K562 (cell line): ENCODE results near the gene SOHLH1. TPM values are rescaled to one million over a fixed set of nuclear protein-coding genes. Genes with fewer than 3 reads are reported as not detected.
A peak's percentile ranks its signal among the peaks of the same experiment; 100 is the strongest.

Source experiments
- ATAC-seq: fragments of 200-7000 bp; cut with Tn5 transposase; 3 replicates; pipeline ENCODE4 v1.9.1; 2020; ENCODE audit warnings: moderate library complexity
- BruUV-seq: library from RNA; stranded (reverse); fragments of 400-500 nt; replicated peaks from 2 replicates; lab custom pipeline; 2021; lab: Mats Ljungman, UMichigan
- CTCF ChIA-PET: fragments of 300-600 bp; formaldehyde crosslinking; extraction: SDS; loops from one replicate; lab custom pipeline; 2021; ENCODE audit warnings: low intra/inter-chr PET ratio; lab: Yijun Ruan, JAX
- POLR2A ChIA-PET: fragments of 300-600, 350-650 bp; sonication (Branson Sonifier 250); formaldehyde crosslinking; extraction: SDS; loops from one replicate; lab custom pipeline; 2021; ENCODE audit warnings: antibody characterized with exemption, inconsistent platforms; lab: Yijun Ruan, JAX
- DNase-seq, 4 experiments: peaks; one replicate each; pipeline versions ENCODE4 v3.0.0 to v3.0.0-alpha.2; 2011 to 2018; ENCODE audit warnings: low spot score in 3 of 4, mixed read lengths in 3 of 4; ENCODE audit errors: extremely low read depth in 1 of 4
- FAIRE-seq: peaks from 2 replicates; lab custom pipeline; 2011; peaks lifted over from hg19 to GRCh38; lab: Jason Lieb, UNC
- H2AFZ ChIP-seq: 2 replicates; pipeline ENCODE4 v1.6.0; 2011; ENCODE audit warnings: low read depth, low read length, control low read depth, inconsistent platforms
- H3K27ac ChIP-seq: fragments of 200-600 bp; 3 replicates; pipeline ENCODE4 v1.8.0; 2011; ENCODE audit warnings: low read depth, mild to moderate bottlenecking, control low read depth, inconsistent platforms, low read length, moderate library complexity, mixed read lengths; ENCODE audit errors: extremely low read depth
- H3K27me3 ChIP-seq, 2 experiments: fragments of 300-600 bp in 1 of 2; 2 replicates in 1 of 2; 3 replicates in 1 of 2; pipeline versions ENCODE4 v1.6.0 to v1.8.0; 2011; ENCODE audit warnings: inconsistent platforms in 2 of 2, low read length in 2 of 2, mild to moderate bottlenecking in 1 of 2, mixed read lengths in 1 of 2, moderate library complexity in 1 of 2; ENCODE audit not compliant: control insufficient read depth in 2 of 2, insufficient read depth in 2 of 2
- H3K36me3 ChIP-seq: fragments of 300-600 bp; 3 replicates; pipeline ENCODE4 v1.8.0; 2011; ENCODE audit warnings: mild to moderate bottlenecking, low read length, inconsistent platforms; ENCODE audit not compliant: control insufficient read depth, insufficient read depth
- H3K4me1 ChIP-seq, 2 experiments: fragments of 200-600 bp in 1 of 2; replicated peaks in 1 of 2; 2 replicates in 1 of 2; 3 replicates in 1 of 2; pipeline versions ENCODE4 v1.5.1 to v1.8.0; 2011; ENCODE audit warnings: inconsistent platforms in 2 of 2, low read length in 2 of 2, mild to moderate bottlenecking in 1 of 2, mixed read lengths in 1 of 2, moderate library complexity in 1 of 2; ENCODE audit not compliant: control insufficient read depth in 2 of 2, insufficient read depth in 2 of 2
- H3K4me2 ChIP-seq: 2 replicates; pipeline ENCODE4 v1.6.1; 2011; ENCODE audit warnings: low read length, control low read depth, inconsistent platforms, mixed read lengths; ENCODE audit not compliant: insufficient read depth
- H3K4me3 ChIP-seq: fragments of 200-600 bp; sonication (generic), shearing (Covaris generic); 2 replicates; pipeline ENCODE4 v1.5.1; 2016; ENCODE audit warnings: control low read depth, inconsistent platforms
- H3K79me2 ChIP-seq: fragments of 200-600 bp; 3 replicates; pipeline ENCODE4 v1.8.0; 2011; ENCODE audit warnings: low read length, inconsistent platforms; ENCODE audit not compliant: control insufficient read depth, insufficient read depth
- H3K9ac ChIP-seq, 2 experiments: 2 replicates each; pipeline versions ENCODE4 v1.6.0 to v1.6.1; 2011; ENCODE audit warnings: low read depth in 2 of 2, low read length in 2 of 2, control low read depth in 1 of 2, inconsistent platforms in 1 of 2, mild to moderate bottlenecking in 1 of 2, mixed read lengths in 1 of 2; ENCODE audit not compliant: insufficient read depth in 1 of 2
- H3K9me1 ChIP-seq: one replicate; pipeline ENCODE4 v1.6.0; 2011; ENCODE audit warnings: inconsistent platforms, mild to moderate bottlenecking, low read length, moderate library complexity; ENCODE audit not compliant: control insufficient read depth, insufficient read depth
- H3K9me3 ChIP-seq: replicated peaks from 2 replicates; pipeline ENCODE4 v1.5.1; 2011; ENCODE audit warnings: low read depth, low read length, inconsistent platforms; ENCODE audit not compliant: control insufficient read depth, insufficient read depth
- H4K20me1 ChIP-seq: replicated peaks from 2 replicates; pipeline ENCODE4 v1.6.1; 2011; ENCODE audit warnings: low read length, inconsistent platforms, mixed read lengths; ENCODE audit not compliant: control insufficient read depth, insufficient read depth
- CBX1 ChIP-seq: sonication (generic); IDR thresholded peaks from 2 replicates; pipeline ENCODE4 v1.6.1; 2016; ENCODE audit warnings: antibody characterized with exemption, low read depth, mild to moderate bottlenecking
- EGR1 ChIP-seq: fragments of 450-650 bp; conservative IDR thresholded peaks from 2 replicates; pipeline ENCODE4 v1.6.1; 2017; ENCODE audit warnings: mild to moderate bottlenecking
- FOSL1 ChIP-seq: fragments of 200-800 bp; sonication (Bioruptor generic); conservative IDR thresholded peaks from 2 replicates; pipeline ENCODE4 v1.6.1; 2016; ENCODE audit warnings: missing genetic modification characterization, missing compliant biosample characterization
- GTF3C2 ChIP-seq: IDR thresholded peaks from 3 replicates; pipeline ENCODE4 v1.6.1; 2011; ENCODE audit warnings: borderline replicate concordance, mild to moderate bottlenecking, moderate library complexity; ENCODE audit not compliant: insufficient read length; ENCODE audit errors: extremely low read depth
- HDAC6 ChIP-seq: IDR thresholded peaks from 2 replicates; pipeline ENCODE4 v1.6.1; 2012; ENCODE audit warnings: low read depth, mild to moderate bottlenecking, control low read depth, inconsistent platforms, low read length, moderate library complexity
- KDM5B ChIP-seq: fragments of 200-600 bp; sonication (generic); IDR thresholded peaks from 2 replicates; pipeline ENCODE4 v1.6.1; 2012; ENCODE audit warnings: low read depth, mild to moderate bottlenecking, moderate library complexity, low read length, control low read depth, inconsistent platforms; ENCODE audit not compliant: insufficient replicate concordance
- NFIC ChIP-seq: fragments of 450-650 bp; IDR thresholded peaks from 2 replicates; pipeline ENCODE4 v1.6.1; 2017; ENCODE audit warnings: mild to moderate bottlenecking, inconsistent platforms
- NFIX ChIP-seq: fragments of 250-450 bp; sonication (Bioruptor Pico); IDR thresholded peaks from 2 replicates; pipeline ENCODE4 v1.4.0; 2020; ENCODE audit warnings: low read depth, mild to moderate bottlenecking, moderate library complexity
- PHB ChIP-seq: fragments of 250-450 bp; sonication (Bioruptor Pico); IDR thresholded peaks from 2 replicates; pipeline ENCODE4 v1.5.0; 2021
- SRF ChIP-seq, 2 experiments: fragments of 250-450, 450-650 bp in 1 of 2; sonication (Bioruptor Pico) in 1 of 2; sonication (generic) in 1 of 2; formaldehyde crosslinking; IDR thresholded peaks; 2 replicates each; pipeline versions ENCODE4 v1.5.0 to v1.5.1; 2020 to 2022; ENCODE audit warnings: mild to moderate bottlenecking in 1 of 2, missing genetic modification reagents in 1 of 2
- STAT5B ChIP-seq: fragments of 250-450 bp; sonication (Bioruptor Pico); IDR thresholded peaks from 2 replicates; pipeline ENCODE4 v1.8.0; 2021; ENCODE audit warnings: mild to moderate bottlenecking, inconsistent platforms
- TGIF2 ChIP-seq: sonication (generic); formaldehyde crosslinking; IDR thresholded peaks from 2 replicates; pipeline ENCODE4 v1.8.1; 2022; ENCODE audit warnings: mild to moderate bottlenecking, missing genetic modification reagents, moderate library complexity
- ZKSCAN3 ChIP-seq: fragments of 250-450 bp; sonication (Bioruptor Pico); IDR thresholded peaks from 2 replicates; pipeline ENCODE4 v1.4.0; 2020
- ZNF444 ChIP-seq: fragments of 250-450 bp; sonication (Bioruptor Pico); IDR thresholded peaks from 2 replicates; pipeline ENCODE4 v1.4.0; 2020; ENCODE audit warnings: mild to moderate bottlenecking, moderate library complexity
- WGBS: fragments of 100-300 bp; shearing (Covaris generic); methylation state at CpG from one replicate; pipeline ENCODE4 v1.1.6; 2016; ENCODE audit warnings: low coverage, mixed read lengths; ENCODE audit not compliant: insufficient coverage; ENCODE audit errors: missing lambda C conversion rate; 5-methylcytosine and 5-hydroxymethylcytosine counted together
- in situ Hi-C: fragments of 300-500 bp; cut with MboI; formaldehyde crosslinking; loops from 4 replicates; pipeline ENCODE4 v1.15.0; 2018; ENCODE audit warnings: inconsistent platforms, mixed read lengths
- intact Hi-C: fragments of 100-400 bp; cut with micrococcal nuclease; formaldehyde crosslinking; loops from 2 replicates; pipeline ENCODE4 v1.14.2; 2022
- polyA plus RNA-seq, 8 experiments: library from polyadenylated mRNA; depleted of rRNA in 4 of 8; stranded (reverse) in 5 of 8; unstranded in 3 of 8; fragments of >200 nt; fragmentation: Nextera tagmentation in 2 of 8; fragmentation: Illumina TruSeq in 1 of 8; extraction: Ambion mirVana in 2 of 8; extraction: Trizol in 1 of 8; gene quantifications; 2 replicates each; pipeline versions ENCODE4 v1.2.1 to v1.2.3, GENCODE V29; 2011 to 2014; ENCODE audit warnings: inconsistent platforms in 1 of 8, missing spikeins in 1 of 8
- total RNA-seq, 7 experiments: library from RNA; depleted of rRNA in 6 of 7; stranded (reverse); fragments of >200 nt in 6 of 7; fragmentation: Illumina TruSeq in 2 of 7; extraction: Trizol in 2 of 7; gene quantifications; 2 replicates each; pipeline versions ENCODE4 v1.2.1 to v1.2.3, GENCODE V29; 2011 to 2021; ENCODE audit warnings: low replicate concordance in 1 of 7

The SOHLH1 gene
- total and polyA plus RNA-seq, 9 of the 15 experiments (the other 6 are each of a cell fraction or from before 2014, with no cell fraction given), result 0.17 to 0.41 (median 0.29) TPM; not detected in 6

- peaks cover 0 to 46% of the 10 kb centered on the region in 2 experiments; a peak in 2 of 5 replicates for H3K4me1 ChIP-seq
- H4K20me1 ChIP-seq, result peaks cover 3% of the 10 kb centered on the region
- H3K9me1 ChIP-seq, result no peaks in the 10 kb centered on the region
- no peaks in the 10 kb centered on the region for H3K79me2 ChIP-seq
- 14% methylated on average over 5 of the region's 5 CpGs for WGBS
- no peaks in the 10 kb centered on the region for H3K36me3 ChIP-seq
- 0 out of 2 replicates have a peak, but pooled peaks have one; percentile 7 for TF ChIP-seq NFIX (CRISPR knock-in tag)
- TF ChIP-seq NFIC, result peak; percentile 76
- TF ChIP-seq FOSL1, result no peak
- TF ChIP-seq SRF (CRISPR knock-in tag; IDR thresholded peaks at IDR 0.05), result peak; percentile 51 to 74; a peak in 2 of 4 replicates
- no peak overlapping the region; a peak in 1 of 4 replicates for H3K9ac ChIP-seq
- H2AFZ ChIP-seq, result no peak overlapping the region
- H3K4me3 ChIP-seq, result no peak overlapping the region
- no peaks in the 10 kb centered on the region for H3K9me3 ChIP-seq
- CTCF ChIA-PET, result no interaction called here
- FAIRE-seq (no peak), ATAC-seq (no peak), DNase-seq (no peak)
- BruUV-seq, result no TSS peak
- intact Hi-C loops (loop anchor here (10.0 kb wide), 1 partner anchor 90 kb away; no protein-coding TSS in a partner anchor), in situ Hi-C loops (no loop called here)
- peaks cover 5 to 37% of the 10 kb centered on the region in 2 experiments; a peak in 4 of 5 replicates for H3K27me3 ChIP-seq
- H3K4me2 ChIP-seq, result no peak overlapping the region
- POLR2A ChIA-PET, result interaction anchor here (0.9 to 1.5 kb wide), 4 partner anchors 11 to 23 kb away, joined by 3 read pairs; no protein-coding TSS in a partner anchor
- no peak overlapping the region for H3K27ac ChIP-seq
Observed at GRCh38 chr9:135704483-135704882, 5.2 kb upstream of the SOHLH1 start.

GRCh38 chr9:135703726-135704125, 4.4 kb upstream of the SOHLH1 start:
- DNase-seq (no peak), FAIRE-seq (no peak), ATAC-seq (peak; percentile 15; the same call in 2 of the 3 replicates)
- Histone ChIP-seq H3K4me1 (peaks cover 0 to 53% of the 10 kb centered on the region in 2 experiments; a peak in 2 of 5 replicates), H3K9me3 (no peaks in the 10 kb centered on the region), H3K4me3 (no peak overlapping the region), H3K9me1 (no peaks in the 10 kb centered on the region), H3K9ac (no peak overlapping the region), H3K4me2 (no peak overlapping the region), H3K27me3 (peaks cover 5 to 37% of the 10 kb centered on the region in 2 experiments; a peak in 4 of 5 replicates), H4K20me1 (peaks cover 3% of the 10 kb centered on the region), H3K79me2 (no peaks in the 10 kb centered on the region), H3K36me3 (no peaks in the 10 kb centered on the region), H2AFZ (no peak overlapping the region), H3K27ac (no peak overlapping the region)
- intact Hi-C loops, result loop anchor here (10.0 kb wide), 1 partner anchor 91 kb away; no protein-coding TSS in a partner anchor
- in situ Hi-C loops, result no loop called here
- CTCF ChIA-PET, result no interaction called here
- 2% methylated on average over 13 of the region's 14 CpGs for WGBS
- POLR2A ChIA-PET, result interaction anchor here (0.9 to 1.5 kb wide), 3 partner anchors 12 to 22 kb away, joined by 3 read pairs; no protein-coding TSS in a partner anchor
- no TSS peak for BruUV-seq
- no peak for TF ChIP-seq ZKSCAN3
- no peak for TF ChIP-seq EGR1
- TF ChIP-seq HDAC6, result no peak
- TF ChIP-seq CBX1, result no peak
- TF ChIP-seq TGIF2 (CRISPR knock-in tag), result no peak
- TF ChIP-seq STAT5B (CRISPR knock-in tag), result no peak
- TF ChIP-seq PHB (CRISPR knock-in tag), result no peak
- no peak for TF ChIP-seq KDM5B
- no peak for TF ChIP-seq ZNF444 (CRISPR knock-in tag)
- no peak for TF ChIP-seq GTF3C2
